ENCODE results near the gene SLC22A7.
"Not testable (repeated sequence)": the region's sequence is repeated elsewhere in the genome, so short reads cannot be mapped to it uniquely, and the experiment has no call there.

DNA sequence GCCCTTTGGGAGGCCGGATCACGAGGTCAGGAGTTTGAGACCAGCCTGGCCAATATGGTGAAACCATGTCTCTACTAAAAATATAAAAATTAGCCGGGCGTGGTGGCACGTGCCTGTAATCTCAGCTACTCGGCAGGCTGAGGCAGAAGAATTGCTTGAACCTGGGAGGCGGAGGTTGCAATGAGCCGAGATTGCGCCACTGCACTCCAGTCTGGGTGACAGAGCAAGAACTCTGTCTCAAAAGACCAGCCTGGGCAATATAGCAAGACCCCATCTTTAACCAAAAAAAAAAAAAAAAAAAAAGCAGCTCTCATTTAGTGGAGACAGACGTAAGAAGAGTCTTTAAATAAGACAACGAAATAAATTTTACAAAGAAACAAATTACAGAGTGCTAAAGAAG is 48.2 kb downstream of the SLC22A7 start:
- not testable (repeated sequence) for TF ChIP-seq ESRRG (CRISPR knock-in tag; IDR thresholded peaks at IDR 0.05); ZNF565 (CRISPR knock-in tag; conservative IDR thresholded peaks at IDR 0.05; ENCODE audit: low read depth); ZFP30 (CRISPR knock-in tag; IDR thresholded peaks at IDR 0.05); PPARA (CRISPR knock-in tag; IDR thresholded peaks at IDR 0.05; ENCODE audit: borderline replicate concordance); OSR1 (CRISPR knock-in tag; IDR thresholded peaks at IDR 0.05); RARB (CRISPR knock-in tag; IDR thresholded peaks at IDR 0.05); ZNF70 (CRISPR knock-in tag; IDR thresholded peaks at IDR 0.05)
- TF ChIP-seq, protein P1, sequence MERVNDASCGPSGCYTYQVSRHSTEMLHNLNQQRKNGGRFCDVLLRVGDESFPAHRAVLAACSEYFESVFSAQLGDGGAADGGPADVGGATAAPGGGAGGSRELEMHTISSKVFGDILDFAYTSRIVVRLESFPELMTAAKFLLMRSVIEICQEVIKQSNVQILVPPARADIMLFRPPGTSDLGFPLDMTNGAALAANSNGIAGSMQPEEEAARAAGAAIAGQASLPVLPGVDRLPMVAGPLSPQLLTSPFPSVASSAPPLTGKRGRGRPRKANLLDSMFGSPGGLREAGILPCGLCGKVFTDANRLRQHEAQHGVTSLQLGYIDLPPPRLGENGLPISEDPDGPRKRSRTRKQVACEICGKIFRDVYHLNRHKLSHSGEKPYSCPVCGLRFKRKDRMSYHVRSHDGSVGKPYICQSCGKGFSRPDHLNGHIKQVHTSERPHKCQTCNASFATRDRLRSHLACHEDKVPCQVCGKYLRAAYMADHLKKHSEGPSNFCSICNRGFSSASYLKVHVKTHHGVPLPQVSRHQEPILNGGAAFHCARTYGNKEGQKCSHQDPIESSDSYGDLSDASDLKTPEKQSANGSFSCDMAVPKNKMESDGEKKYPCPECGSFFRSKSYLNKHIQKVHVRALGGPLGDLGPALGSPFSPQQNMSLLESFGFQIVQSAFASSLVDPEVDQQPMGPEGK (CRISPR knock-in tag; IDR thresholded peaks at IDR 0.05; ENCODE audit: borderline replicate concordance) = not testable (repeated sequence)
- TF ChIP-seq, protein P2, sequence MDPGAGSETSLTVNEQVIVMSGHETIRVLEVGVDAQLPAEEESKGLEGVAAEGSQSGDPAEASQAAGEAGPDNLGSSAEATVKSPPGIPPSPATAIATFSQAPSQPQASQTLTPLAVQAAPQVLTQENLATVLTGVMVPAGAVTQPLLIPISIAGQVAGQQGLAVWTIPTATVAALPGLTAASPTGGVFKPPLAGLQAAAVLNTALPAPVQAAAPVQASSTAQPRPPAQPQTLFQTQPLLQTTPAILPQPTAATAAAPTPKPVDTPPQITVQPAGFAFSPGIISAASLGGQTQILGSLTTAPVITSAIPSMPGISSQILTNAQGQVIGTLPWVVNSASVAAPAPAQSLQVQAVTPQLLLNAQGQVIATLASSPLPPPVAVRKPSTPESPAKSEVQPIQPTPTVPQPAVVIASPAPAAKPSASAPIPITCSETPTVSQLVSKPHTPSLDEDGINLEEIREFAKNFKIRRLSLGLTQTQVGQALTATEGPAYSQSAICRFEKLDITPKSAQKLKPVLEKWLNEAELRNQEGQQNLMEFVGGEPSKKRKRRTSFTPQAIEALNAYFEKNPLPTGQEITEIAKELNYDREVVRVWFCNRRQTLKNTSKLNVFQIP (CRISPR knock-in tag; IDR thresholded peaks at IDR 0.05; ENCODE audit: borderline replicate concordance, low read depth) = not testable (repeated sequence)

Measured in SK-N-SH treated with all-trans-retinoic acid at 6 μM for 48 hours (cell line).